Stomach (tissue), 9 donors: ENCODE data around the gene TRIM69. TPM values are rescaled to one million over a fixed set of nuclear protein-coding genes. Genes with fewer than 3 reads are reported as not detected.
A peak's percentile ranks its signal among the peaks of the same experiment; 100 is the strongest.

Source experiments
- DNase-seq, 2 donors: peaks; one replicate each; pipeline versions ENCODE4 v3.0.0 to v3.0.0-alpha.2; 2013 to 2019
- H3K27ac ChIP-seq, 5 donors: fragments of 200-600 bp in 4 of 5; sonication (generic) in 4 of 5; one replicate each; pipeline ENCODE4 v1.5.1; 2013 to 2019; ENCODE audit warnings: mild to moderate bottlenecking in 1 of 5, moderate library complexity in 1 of 5
- H3K27me3 ChIP-seq, 3 donors: fragments of 200-600 bp; sonication (generic); one replicate each; pipeline ENCODE4 v1.5.1; 2017 to 2019; ENCODE audit warnings: mixed run types in 1 of 3
- H3K36me3 ChIP-seq, 4 donors: fragments of 200-600 bp; sonication (generic); 1 replicate in 3 of 4; 2 replicates in 1 of 4; pipeline ENCODE4 v1.5.1; 2016 to 2019
- H3K4me1 ChIP-seq, 4 donors: fragments of 200-600 bp; sonication (generic); one replicate each; pipeline ENCODE4 v1.5.1; 2016 to 2019
- H3K4me3 ChIP-seq, 4 donors: fragments of 200-600 bp; sonication (generic) in 3 of 4; one replicate each; pipeline ENCODE4 v1.5.1; 2016 to 2019; ENCODE audit warnings: mild to moderate bottlenecking in 1 of 4
- H3K9me3 ChIP-seq, 4 donors: fragments of 200-600 bp; sonication (generic); one replicate each; pipeline ENCODE4 v1.5.1; 2016 to 2019
- EP300 ChIP-seq: sonication (generic); formaldehyde crosslinking; IDR thresholded peaks from one replicate; pipeline ENCODE4 v1.6.1; 2017; ENCODE audit warnings: antibody characterized with exemption
- POLR2A ChIP-seq, 4 donors: fragments of 450-650 bp; IDR thresholded peaks; one replicate each; pipeline ENCODE4 v1.6.1; 2016; ENCODE audit warnings: antibody characterized with exemption in 4 of 4, control low read depth in 2 of 4, mild to moderate bottlenecking in 1 of 4, moderate library complexity in 1 of 4
- POLR2AphosphoS5 ChIP-seq, 3 donors: sonication (generic); formaldehyde crosslinking; IDR thresholded peaks; one replicate each; pipeline ENCODE4 v1.6.1; 2016; ENCODE audit warnings: antibody characterized with exemption in 3 of 3
- WGBS, 5 donors: extraction: QIAGEN DNeasy Blood & Tissue Kit in 3 of 5; methylation state at CpG; one replicate each; pipeline versions ENCODE4 v1.1.5 to v1.1.7; 2013 to 2018; 5-methylcytosine and 5-hydroxymethylcytosine counted together
- intact Hi-C: fragments of 100-400 bp; cut with DNase I; formaldehyde crosslinking; loops from one replicate; pipeline ENCODE4 v1.15.1; 2023; ENCODE audit warnings: low total_unique reads
- polyA plus RNA-seq, 3 donors: library from polyadenylated mRNA; stranded (reverse); fragments of 200-250 nt; gene quantifications; one replicate each; pipeline ENCODE4 v1.2.3, GENCODE V29; 2013
- total RNA-seq, 5 donors: library from RNA; depleted of rRNA; stranded (reverse); fragments of >200 nt; gene quantifications; one replicate each; pipeline versions ENCODE4 v1.1.0 to v1.2.3, GENCODE V29; 2014 to 2016
- TF ChIP-seq, protein P1 (sequence below), 7 experiments: fragments of 450-650 bp in 4 of 7; fragments of 200-600 bp in 3 of 7; sonication (generic) in 3 of 7; IDR thresholded peaks; one replicate each; pipeline ENCODE4 v1.5.1; 2016 to 2019; ENCODE audit warnings: antibody characterized with exemption in 7 of 7, control low read depth in 2 of 7, mild to moderate bottlenecking in 1 of 7
- donor health status: healthy with polysubstance abuse.
- donor health status: Bipolar disorder and iron deficiency.
- donor health status: healthy.

Gene TRIM69
- total and polyA plus RNA-seq, 8 donors, result 0.58 to 43.8 (median 8.7) TPM

- Histone ChIP-seq H3K9me3 (no peaks in the 10 kb centered on the region), H3K36me3 (peaks cover 28 to 51% (median 38%) of the 10 kb centered on the region in 4 donors), H3K27ac (peak overlapping the region; percentile 63 to 100 (median 99)), H3K27me3 (no peaks in the 10 kb centered on the region), H3K4me1 (peaks cover 10 to 68% (median 33%) of the 10 kb centered on the region in 4 donors), H3K4me3 (peak overlapping the region; percentile 67 to 86 (median 75))
- DNase-seq, result peak in 1 of 2 donors; percentile 36
- intact Hi-C loops, result no loop called here
- TF ChIP-seq EP300, result no peak
- no peak for TF ChIP-seq POLR2A (IDR thresholded peaks at IDR 0.05)
- TF ChIP-seq, protein P1, sequence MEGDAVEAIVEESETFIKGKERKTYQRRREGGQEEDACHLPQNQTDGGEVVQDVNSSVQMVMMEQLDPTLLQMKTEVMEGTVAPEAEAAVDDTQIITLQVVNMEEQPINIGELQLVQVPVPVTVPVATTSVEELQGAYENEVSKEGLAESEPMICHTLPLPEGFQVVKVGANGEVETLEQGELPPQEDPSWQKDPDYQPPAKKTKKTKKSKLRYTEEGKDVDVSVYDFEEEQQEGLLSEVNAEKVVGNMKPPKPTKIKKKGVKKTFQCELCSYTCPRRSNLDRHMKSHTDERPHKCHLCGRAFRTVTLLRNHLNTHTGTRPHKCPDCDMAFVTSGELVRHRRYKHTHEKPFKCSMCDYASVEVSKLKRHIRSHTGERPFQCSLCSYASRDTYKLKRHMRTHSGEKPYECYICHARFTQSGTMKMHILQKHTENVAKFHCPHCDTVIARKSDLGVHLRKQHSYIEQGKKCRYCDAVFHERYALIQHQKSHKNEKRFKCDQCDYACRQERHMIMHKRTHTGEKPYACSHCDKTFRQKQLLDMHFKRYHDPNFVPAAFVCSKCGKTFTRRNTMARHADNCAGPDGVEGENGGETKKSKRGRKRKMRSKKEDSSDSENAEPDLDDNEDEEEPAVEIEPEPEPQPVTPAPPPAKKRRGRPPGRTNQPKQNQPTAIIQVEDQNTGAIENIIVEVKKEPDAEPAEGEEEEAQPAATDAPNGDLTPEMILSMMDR (IDR thresholded peaks at IDR 0.05), result no peak
- peak in 1 of 3 donors; percentile 12 for TF ChIP-seq POLR2AphosphoS5 (IDR thresholded peaks at IDR 0.05)
- WGBS, 5 donors, result 53 to 63% (median 55%) methylated on average over 5 of the region's 5 CpGs
These were observed 23.0 kb upstream of the TRIM69 start for GRCh38 chr15:44713006-44713966.

- 68 to 80% (median 73%) methylated on average over 6 of the region's 6 CpGs for WGBS, 5 donors
These were observed 21.1 kb upstream of the TRIM69 start for GRCh38 chr15:44715142-44715796.

DNA sequence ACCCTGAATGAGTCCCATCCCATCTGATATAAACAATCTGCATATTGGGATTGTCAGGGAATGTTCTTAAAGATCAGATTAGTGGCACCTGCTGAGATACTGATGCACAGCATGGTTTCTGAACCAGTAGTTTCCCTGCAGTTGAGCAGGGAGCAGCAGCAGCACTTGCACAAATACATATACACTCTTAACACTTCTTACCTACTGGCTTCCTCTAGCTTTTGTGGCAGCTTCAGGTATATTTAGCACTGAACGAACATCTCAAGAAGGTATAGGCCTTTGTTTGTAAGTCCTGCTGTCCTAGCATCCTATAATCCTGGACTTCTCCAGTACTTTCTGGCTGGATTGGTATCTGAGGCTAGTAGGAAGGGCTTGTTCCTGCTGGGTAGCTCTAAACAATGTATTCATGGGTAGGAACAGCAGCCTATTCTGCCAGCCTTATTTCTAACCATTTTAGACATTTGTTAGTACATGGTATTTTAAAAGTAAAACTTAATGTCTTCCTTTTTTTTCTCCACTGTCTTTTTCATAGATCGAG lies 20.5 kb upstream of the TRIM69 start:
- DNase-seq, result no peak
- H3K36me3 ChIP-seq, result peaks cover 30 to 62% (median 51%) of the 10 kb centered on the region in 4 donors
- intact Hi-C loops, result no loop called here
- H3K4me1 ChIP-seq, result peaks cover 7 to 70% (median 40%) of the 10 kb centered on the region in 4 donors
- H3K27me3 ChIP-seq, result no peaks in the 10 kb centered on the region
- H3K4me3 ChIP-seq, result peak overlapping the region in 2 of 4 donors; percentile 67 to 70
- H3K9me3 ChIP-seq, result no peaks in the 10 kb centered on the region
- peak overlapping the region in 1 of 5 donors; percentile 100 for H3K27ac ChIP-seq
- 76 to 90% (median 80%) methylated on average over 2 of the region's 2 CpGs for WGBS, 5 donors
- TF ChIP-seq, protein P1 (IDR thresholded peaks at IDR 0.05), result no peak
- no peak for TF ChIP-seq POLR2A (IDR thresholded peaks at IDR 0.05)
- no peak for TF ChIP-seq EP300
- TF ChIP-seq POLR2AphosphoS5 (IDR thresholded peaks at IDR 0.05), result no peak

More at GRCh38 chr15:44715142-44715796, 21.1 kb upstream of the TRIM69 start:
- no peaks in the 10 kb centered on the region for H3K9me3 ChIP-seq
- no peak for TF ChIP-seq POLR2AphosphoS5 (IDR thresholded peaks at IDR 0.05)
- TF ChIP-seq, protein P1 (IDR thresholded peaks at IDR 0.05), result no peak
- TF ChIP-seq POLR2A (IDR thresholded peaks at IDR 0.05), result no peak
- TF ChIP-seq EP300, result no peak
- DNase-seq, result no peak
- H3K4me3 ChIP-seq, result peak overlapping the region in 2 of 4 donors; percentile 67 to 70
- H3K4me1 ChIP-seq, result peaks cover 8 to 75% (median 42%) of the 10 kb centered on the region in 4 donors
- H3K36me3 ChIP-seq, result peaks cover 30 to 62% (median 51%) of the 10 kb centered on the region in 4 donors
- intact Hi-C loops, result no loop called here
- peak overlapping the region in 2 of 5 donors; percentile 37 to 100 for H3K27ac ChIP-seq
- no peaks in the 10 kb centered on the region for H3K27me3 ChIP-seq
